Trophoblast cell (in vitro differentiated cells and primary cell): ENCODE data around the gene CIB4.

Experiments
- DNase-seq, 2 donors: peaks; one replicate each; pipeline ENCODE4 v3.0.0-alpha.2; 2016
- H2AFZ ChIP-seq: 2 replicates; pipeline ENCODE4 v1.6.1; 2013; ENCODE audit warnings: low read length, moderate library complexity, mild to moderate bottlenecking; ENCODE audit not compliant: insufficient read depth, poor library complexity
- H2AK5ac ChIP-seq: 2 replicates; pipeline ENCODE4 v1.6.1; 2013; ENCODE audit warnings: mild to moderate bottlenecking, low read length
- H2BK120ac ChIP-seq: 2 replicates; pipeline ENCODE4 v1.6.1; 2013; ENCODE audit warnings: low read length, mild to moderate bottlenecking, moderate library complexity; ENCODE audit not compliant: insufficient read depth, poor library complexity
- H2BK12ac ChIP-seq: 2 replicates; pipeline ENCODE4 v1.6.1; 2013; ENCODE audit warnings: mild to moderate bottlenecking, low read length, moderate library complexity
- H2BK5ac ChIP-seq: 2 replicates; pipeline ENCODE4 v1.6.1; 2013; ENCODE audit warnings: low read length, low read depth, moderate library complexity, mild to moderate bottlenecking; ENCODE audit not compliant: poor library complexity
- H3K14ac ChIP-seq: 2 replicates; pipeline ENCODE4 v1.6.1; 2013; ENCODE audit warnings: mild to moderate bottlenecking, low read length
- H3K18ac ChIP-seq: 2 replicates; pipeline ENCODE4 v1.6.1; 2013; ENCODE audit warnings: mild to moderate bottlenecking, low read length
- H3K23ac ChIP-seq: 2 replicates; pipeline ENCODE4 v1.6.1; 2013; ENCODE audit warnings: low read length
- H3K27ac ChIP-seq: 2 replicates; pipeline ENCODE4 v1.5.1; 2013; ENCODE audit warnings: low read depth, mild to moderate bottlenecking, inconsistent platforms, low read length, moderate library complexity
- H3K27me3 ChIP-seq: 2 replicates; pipeline ENCODE4 v1.6.1; 2013; ENCODE audit warnings: inconsistent platforms, mild to moderate bottlenecking, low read length, moderate library complexity; ENCODE audit not compliant: insufficient read depth
- H3K36me3 ChIP-seq, 2 experiments: 1 replicate in 1 of 2; 2 replicates in 1 of 2; pipeline ENCODE4 v1.6.1; 2013; ENCODE audit warnings: low read length in 2 of 2, mild to moderate bottlenecking in 2 of 2, moderate library complexity in 1 of 2; ENCODE audit not compliant: insufficient read depth in 2 of 2, control insufficient read depth in 1 of 2
- H3K4ac ChIP-seq: 2 replicates; pipeline ENCODE4 v1.6.1; 2013; ENCODE audit warnings: low read depth, mild to moderate bottlenecking, low read length, moderate library complexity
- H3K4me1 ChIP-seq, 2 experiments: 1 replicate in 1 of 2; 2 replicates in 1 of 2; pipeline ENCODE4 v1.6.1; 2013; ENCODE audit warnings: low read length in 2 of 2, mild to moderate bottlenecking in 2 of 2, moderate library complexity in 1 of 2; ENCODE audit not compliant: insufficient read depth in 2 of 2, control insufficient read depth in 1 of 2
- H3K4me2 ChIP-seq: 2 replicates; pipeline ENCODE4 v1.6.1; 2013; ENCODE audit warnings: inconsistent platforms, mild to moderate bottlenecking, low read length, moderate library complexity
- H3K4me3 ChIP-seq: 2 replicates; pipeline ENCODE4 v1.5.1; 2013; ENCODE audit warnings: mild to moderate bottlenecking, low read depth, low read length, inconsistent platforms
- H3K79me1 ChIP-seq: one replicate; pipeline ENCODE4 v1.6.1; 2013; ENCODE audit warnings: low read length
- H3K79me2 ChIP-seq: 2 replicates; pipeline ENCODE4 v1.6.1; 2013; ENCODE audit warnings: low read length, mild to moderate bottlenecking; ENCODE audit not compliant: control insufficient read depth, insufficient read depth, poor library complexity
- H3K9ac ChIP-seq: 2 replicates; pipeline ENCODE4 v1.6.1; 2013; ENCODE audit warnings: mild to moderate bottlenecking, low read length
- H3K9me3 ChIP-seq: 2 replicates; pipeline ENCODE4 v1.6.1; 2013; ENCODE audit warnings: low read depth, mild to moderate bottlenecking, control low read depth, inconsistent platforms, low read length; ENCODE audit not compliant: insufficient read depth
- H4K12ac ChIP-seq: 2 replicates; pipeline ENCODE4 v1.6.1; 2013; ENCODE audit warnings: low read depth, mild to moderate bottlenecking, low read length, moderate library complexity
- H4K8ac ChIP-seq: 2 replicates; pipeline ENCODE4 v1.6.1; 2013; ENCODE audit warnings: low read depth, mild to moderate bottlenecking, low read length, moderate library complexity
- H4K91ac ChIP-seq: one replicate; pipeline ENCODE4 v1.6.1; 2013; ENCODE audit warnings: low read depth, mild to moderate bottlenecking, low read length, moderate library complexity
- WGBS: extraction: QIAGEN DNeasy Blood & Tissue Kit; methylation state at CpG from one replicate; pipeline ENCODE4 v1.1.7; 2013; ENCODE audit warnings: missing lambda C conversion rate; ENCODE audit not compliant: insufficient read length, insufficient coverage; ENCODE audit errors: extremely low coverage; 5-methylcytosine and 5-hydroxymethylcytosine counted together

CIB4 gene

GRCh38 chr2:26536371-26537068 lies 104.6 kb downstream of the CIB4 start:
- Histone ChIP-seq H2BK120ac (no peak overlapping the region), H3K14ac (no peak overlapping the region), H3K23ac (no peak overlapping the region), H3K79me1 (no peaks in the 10 kb centered on the region), H3K18ac (no peak overlapping the region), H3K36me3 (no peaks in the 10 kb centered on the region), H3K79me2 (no peaks in the 10 kb centered on the region), H3K9ac (no peak overlapping the region), H3K4me2 (no peak overlapping the region), H2BK12ac (no peak overlapping the region), H3K4me1 (peaks cover 0 to 7% of the 10 kb centered on the region in 2 experiments), H3K4me3 (no peak overlapping the region), H4K91ac (no peak overlapping the region), H2AFZ (no peak overlapping the region), H3K27me3 (no peaks in the 10 kb centered on the region), H2BK5ac (no peak overlapping the region), H4K12ac (no peak overlapping the region), H3K9me3 (no peaks in the 10 kb centered on the region), H3K4ac (no peak overlapping the region), H2AK5ac (no peak overlapping the region), H4K8ac (no peak overlapping the region), H3K27ac (no peak overlapping the region)
- no peak for DNase-seq
- no CpG with 5 or more reads among the region's 20 CpGs for WGBS

GRCh38 chr2:26535663-26536275 lies 105.4 kb downstream of the CIB4 start:
- Histone ChIP-seq H3K4ac (no peak overlapping the region), H3K79me2 (no peaks in the 10 kb centered on the region), H3K27ac (no peak overlapping the region), H2BK5ac (no peak overlapping the region), H3K4me1 (peaks cover 0 to 7% of the 10 kb centered on the region in 2 experiments), H3K9ac (no peak overlapping the region), H3K36me3 (no peaks in the 10 kb centered on the region), H3K79me1 (no peaks in the 10 kb centered on the region), H3K27me3 (no peaks in the 10 kb centered on the region), H2AFZ (no peak overlapping the region), H3K4me2 (no peak overlapping the region), H2AK5ac (no peak overlapping the region), H3K23ac (no peak overlapping the region), H4K8ac (no peak overlapping the region), H3K14ac (no peak overlapping the region), H4K91ac (no peak overlapping the region), H2BK12ac (no peak overlapping the region), H3K4me3 (no peak overlapping the region), H2BK120ac (no peak overlapping the region), H3K9me3 (no peaks in the 10 kb centered on the region), H3K18ac (no peak overlapping the region), H4K12ac (no peak overlapping the region)
- no CpG with 5 or more reads among the region's 8 CpGs for WGBS
- no peak for DNase-seq

GRCh38 chr2:26534865-26535662 lies 106.1 kb downstream of the CIB4 start:
- H3K36me3 ChIP-seq = no peaks in the 10 kb centered on the region
- H3K4ac ChIP-seq = no peak overlapping the region
- H3K9me3 ChIP-seq = no peaks in the 10 kb centered on the region
- H3K27me3 ChIP-seq = no peaks in the 10 kb centered on the region
- no peak overlapping the region for H2BK5ac ChIP-seq
- no peak overlapping the region for H4K8ac ChIP-seq
- H2BK120ac ChIP-seq = no peak overlapping the region
- no peak overlapping the region for H3K14ac ChIP-seq
- DNase-seq = no peak
- no peak overlapping the region for H3K27ac ChIP-seq
- H2AFZ ChIP-seq = no peak overlapping the region
- H2BK12ac ChIP-seq = no peak overlapping the region
- no peak overlapping the region for H3K4me2 ChIP-seq
- H3K18ac ChIP-seq = no peak overlapping the region
- WGBS = no CpG with 5 or more reads among the region's 13 CpGs
- H3K4me1 ChIP-seq = peaks cover 0 to 7% of the 10 kb centered on the region in 2 experiments
- no peak overlapping the region for H4K91ac ChIP-seq
- no peak overlapping the region for H3K4me3 ChIP-seq
- H3K79me1 ChIP-seq = no peaks in the 10 kb centered on the region
- H3K9ac ChIP-seq = no peak overlapping the region
- no peak overlapping the region for H3K23ac ChIP-seq
- no peak overlapping the region for H4K12ac ChIP-seq
- no peak overlapping the region for H2AK5ac ChIP-seq
- no peaks in the 10 kb centered on the region for H3K79me2 ChIP-seq

- no peaks in the 10 kb centered on the region for H3K79me1 ChIP-seq
- no peaks in the 10 kb centered on the region for H3K9me3 ChIP-seq
- no peak for DNase-seq
- no peak overlapping the region for H3K18ac ChIP-seq
- no peak overlapping the region for H2AK5ac ChIP-seq
- no peak overlapping the region for H3K9ac ChIP-seq
- H4K12ac ChIP-seq = no peak overlapping the region
- H2AFZ ChIP-seq = no peak overlapping the region
- no CpG with 5 or more reads among the region's 4 CpGs for WGBS
- H3K4me1 ChIP-seq = peaks cover 0 to 7% of the 10 kb centered on the region in 2 experiments
- no peak overlapping the region for H2BK5ac ChIP-seq
- H3K4me3 ChIP-seq = no peak overlapping the region
- H2BK120ac ChIP-seq = no peak overlapping the region
- H3K4ac ChIP-seq = no peak overlapping the region
- H4K91ac ChIP-seq = no peak overlapping the region
- no peak overlapping the region for H3K27ac ChIP-seq
- no peak overlapping the region for H3K14ac ChIP-seq
- no peak overlapping the region for H2BK12ac ChIP-seq
- no peak overlapping the region for H4K8ac ChIP-seq
- H3K27me3 ChIP-seq = no peaks in the 10 kb centered on the region
- H3K4me2 ChIP-seq = no peak overlapping the region
- H3K36me3 ChIP-seq = no peaks in the 10 kb centered on the region
- no peaks in the 10 kb centered on the region for H3K79me2 ChIP-seq
- no peak overlapping the region for H3K23ac ChIP-seq
Measured at GRCh38 chr2:26534098-26534864, 106.9 kb downstream of the CIB4 start.
